Prostate gland (tissue), 2 donors: ENCODE data around the gene CRYZL1. TPM values are rescaled to one million over a fixed set of nuclear protein-coding genes. Genes with fewer than 3 reads are reported as not detected.

ENCODE experiments used
- DNase-seq: peaks from one replicate; pipeline ENCODE4 v3.0.0-alpha.2; 2019; ENCODE audit warnings: low spot score
- H3K27ac ChIP-seq, 2 donors: fragments of 200-600 bp; sonication (generic); 2 replicates each; pipeline ENCODE4 v1.5.1; 2017 to 2019
- H3K27me3 ChIP-seq: fragments of 200-600 bp; sonication (generic); replicated peaks from 2 replicates; pipeline ENCODE4 v1.5.1; 2019; ENCODE audit not compliant: insufficient read depth
- H3K36me3 ChIP-seq, 2 donors: fragments of 200-600 bp; sonication (generic); 1 replicate in 1 of 2; 2 replicates in 1 of 2; pipeline versions ENCODE4 v1.5.1 to v1.8.1; 2017 to 2019
- H3K4me1 ChIP-seq: fragments of 200-600 bp; sonication (generic); replicated peaks from 2 replicates; pipeline ENCODE4 v1.5.1; 2019
- H3K4me3 ChIP-seq, 2 donors: fragments of 200-600 bp; sonication (generic); 2 replicates each; pipeline ENCODE4 v1.5.1; 2017 to 2019
- H3K9me3 ChIP-seq: fragments of 200-600 bp; sonication (generic); 2 replicates; pipeline ENCODE4 v1.5.1; 2017
- POLR2A ChIP-seq: fragments of 450-650 bp; IDR thresholded peaks from one replicate; pipeline ENCODE4 v1.6.1; 2016; ENCODE audit warnings: antibody characterized with exemption, mild to moderate bottlenecking
- POLR2AphosphoS5 ChIP-seq: sonication (generic); formaldehyde crosslinking; IDR thresholded peaks from one replicate; pipeline ENCODE4 v1.6.1; 2017; ENCODE audit warnings: antibody characterized with exemption
- WGBS: methylation state at CpG from one replicate; pipeline ENCODE4 v1.1.5; 2018; 5-methylcytosine and 5-hydroxymethylcytosine counted together
- intact Hi-C: fragments of 100-400 bp; cut with DNase I; formaldehyde crosslinking; loops from one replicate; pipeline ENCODE4 v1.14.2; 2022
- total RNA-seq, 2 donors: library from RNA; depleted of rRNA; stranded (reverse); fragments of >200 nt; gene quantifications; one replicate each; pipeline ENCODE4 v1.1.0, GENCODE V29; 2016
- TF ChIP-seq, protein P1 (sequence below), 4 experiments: fragments of 200-600 bp in 2 of 4; fragments of 450-650 bp in 2 of 4; sonication (generic) in 2 of 4; IDR thresholded peaks; 1 replicate in 3 of 4; 2 replicates in 1 of 4; pipeline ENCODE4 v1.5.1; 2016 to 2019; ENCODE audit warnings: antibody characterized with exemption in 4 of 4, mild to moderate bottlenecking in 2 of 4, moderate library complexity in 2 of 4

The CRYZL1 gene
- total RNA-seq, 2 donors from 2014 or later, result 22.3 to 28.9 TPM

- Histone ChIP-seq H3K27ac (no peak overlapping the region), H3K27me3 (no peaks in the 10 kb centered on the region), H3K4me1 (no peaks in the 10 kb centered on the region), H3K36me3 (peaks cover 26 to 39% of the 10 kb centered on the region in 2 donors), H3K4me3 (no peak overlapping the region), H3K9me3 (no peaks in the 10 kb centered on the region)
- TF ChIP-seq, protein P1, sequence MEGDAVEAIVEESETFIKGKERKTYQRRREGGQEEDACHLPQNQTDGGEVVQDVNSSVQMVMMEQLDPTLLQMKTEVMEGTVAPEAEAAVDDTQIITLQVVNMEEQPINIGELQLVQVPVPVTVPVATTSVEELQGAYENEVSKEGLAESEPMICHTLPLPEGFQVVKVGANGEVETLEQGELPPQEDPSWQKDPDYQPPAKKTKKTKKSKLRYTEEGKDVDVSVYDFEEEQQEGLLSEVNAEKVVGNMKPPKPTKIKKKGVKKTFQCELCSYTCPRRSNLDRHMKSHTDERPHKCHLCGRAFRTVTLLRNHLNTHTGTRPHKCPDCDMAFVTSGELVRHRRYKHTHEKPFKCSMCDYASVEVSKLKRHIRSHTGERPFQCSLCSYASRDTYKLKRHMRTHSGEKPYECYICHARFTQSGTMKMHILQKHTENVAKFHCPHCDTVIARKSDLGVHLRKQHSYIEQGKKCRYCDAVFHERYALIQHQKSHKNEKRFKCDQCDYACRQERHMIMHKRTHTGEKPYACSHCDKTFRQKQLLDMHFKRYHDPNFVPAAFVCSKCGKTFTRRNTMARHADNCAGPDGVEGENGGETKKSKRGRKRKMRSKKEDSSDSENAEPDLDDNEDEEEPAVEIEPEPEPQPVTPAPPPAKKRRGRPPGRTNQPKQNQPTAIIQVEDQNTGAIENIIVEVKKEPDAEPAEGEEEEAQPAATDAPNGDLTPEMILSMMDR (IDR thresholded peaks at IDR 0.05), result no peak
- no peak for TF ChIP-seq POLR2AphosphoS5
- TF ChIP-seq POLR2A, result no peak
- intact Hi-C loops, result no loop called here
- WGBS, result 95% methylated on average over 18 of the region's 18 CpGs
- DNase-seq, result no peak
These were observed 87.1 kb downstream of the CRYZL1 start for GRCh38 chr21:33554236-33554981.

- DNase-seq, result no peak
- Histone ChIP-seq H3K27ac (no peak overlapping the region), H3K27me3 (no peaks in the 10 kb centered on the region), H3K4me3 (no peak overlapping the region), H3K36me3 (peaks cover 26 to 36% of the 10 kb centered on the region in 2 donors), H3K4me1 (no peaks in the 10 kb centered on the region), H3K9me3 (no peaks in the 10 kb centered on the region)
- TF ChIP-seq, protein P1 (IDR thresholded peaks at IDR 0.05), result no peak
- TF ChIP-seq POLR2A (no peak), POLR2AphosphoS5 (no peak)
- intact Hi-C loops, result no loop called here
- 97% methylated on average over 12 of the region's 12 CpGs for WGBS
These were observed 88.4 kb downstream of the CRYZL1 start for GRCh38 chr21:33552999-33553598.

DNA sequence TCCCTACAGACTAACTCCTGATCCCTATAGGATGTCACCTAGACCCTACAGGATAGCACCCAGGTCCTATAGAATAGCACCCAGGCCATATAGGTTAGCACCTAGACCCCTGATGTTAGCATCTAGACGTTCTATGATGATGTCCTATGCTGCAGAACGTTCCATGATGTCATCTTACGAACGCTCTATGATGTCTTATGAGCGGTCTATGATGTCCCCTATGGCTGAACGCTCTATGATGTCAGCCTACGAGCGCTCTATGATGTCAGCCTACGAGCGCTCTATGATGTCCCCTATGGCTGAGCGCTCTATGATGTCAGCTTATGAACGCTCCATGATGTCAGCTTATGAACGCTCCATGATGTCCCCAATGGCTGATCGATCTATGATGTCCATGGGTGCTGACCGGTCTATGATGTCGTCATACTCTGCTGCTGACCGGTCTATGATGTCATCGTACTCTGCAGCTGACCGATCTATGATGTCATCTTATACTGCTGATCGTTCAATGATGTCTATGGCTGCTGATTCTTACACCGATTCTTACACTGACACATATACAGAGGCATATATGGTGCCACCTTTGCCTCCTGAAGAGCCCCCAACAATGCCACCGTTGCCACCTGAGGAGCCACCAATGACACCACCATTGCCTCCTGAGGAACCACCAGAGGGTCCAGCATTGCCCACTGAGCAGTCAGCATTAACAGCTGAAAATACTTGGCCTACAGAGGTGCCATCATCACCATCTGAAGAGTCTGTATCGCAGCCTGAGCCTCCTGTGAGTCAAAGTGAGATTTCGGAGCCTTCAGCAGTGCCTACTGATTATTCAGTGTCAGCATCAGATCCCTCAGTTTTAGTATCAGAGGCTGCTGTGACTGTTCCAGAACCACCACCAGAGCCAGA is 89.2 kb downstream of the CRYZL1 start:
- DNase-seq, result no peak
- WGBS, result 96% methylated on average over 24 of the region's 24 CpGs
- TF ChIP-seq POLR2A (no peak), POLR2AphosphoS5 (no peak)
- TF ChIP-seq, protein P1 (IDR thresholded peaks at IDR 0.05), result no peak
- intact Hi-C loops, result no loop called here
- Histone ChIP-seq H3K36me3 (peaks cover 26 to 29% of the 10 kb centered on the region in 2 donors), H3K4me3 (no peak overlapping the region), H3K27ac (no peak overlapping the region), H3K9me3 (no peaks in the 10 kb centered on the region), H3K4me1 (no peaks in the 10 kb centered on the region), H3K27me3 (no peaks in the 10 kb centered on the region)

DNA sequence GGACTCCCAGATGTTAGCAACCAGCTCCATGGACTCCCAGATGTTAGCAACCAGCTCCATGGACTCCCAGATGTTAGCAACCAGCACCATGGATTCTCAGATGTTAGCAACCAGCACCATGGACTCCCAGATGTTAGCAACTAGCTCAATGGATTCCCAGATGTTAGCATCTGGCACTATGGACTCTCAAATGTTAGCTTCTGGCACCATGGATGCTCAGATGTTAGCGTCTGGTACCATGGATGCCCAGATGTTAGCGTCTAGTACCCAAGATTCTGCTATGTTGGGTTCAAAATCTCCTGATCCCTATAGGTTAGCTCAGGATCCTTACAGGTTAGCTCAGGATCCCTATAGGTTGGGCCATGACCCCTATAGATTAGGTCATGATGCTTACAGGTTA is 89.9 kb downstream of the CRYZL1 start:
- 100% methylated on average over 2 of the region's 2 CpGs for WGBS
- DNase-seq, result no peak
- intact Hi-C loops, result no loop called here
- H3K4me1 ChIP-seq, result no peaks in the 10 kb centered on the region
- H3K27ac ChIP-seq, result no peak overlapping the region
- H3K36me3 ChIP-seq, result peaks cover 26 to 28% of the 10 kb centered on the region in 2 donors
- H3K27me3 ChIP-seq, result no peaks in the 10 kb centered on the region
- TF ChIP-seq POLR2AphosphoS5, result no peak
- TF ChIP-seq, protein P1 (IDR thresholded peaks at IDR 0.05), result no peak
- no peak for TF ChIP-seq POLR2A
- no peaks in the 10 kb centered on the region for H3K9me3 ChIP-seq
- H3K4me3 ChIP-seq, result no peak overlapping the region
